NCI-H1417 (cell line): ENCODE measurements around the gene ADGRG4.
A peak's percentile ranks its signal among the peaks of the same experiment; 100 is the strongest.
"Not testable (repeated sequence)": the region's sequence is repeated elsewhere in the genome, so short reads cannot be mapped to it uniquely, and the experiment has no call there.

Experiments used
- DNase-seq, 3 experiments: peaks; one replicate each; lab custom pipeline; 2025; lab: John Stamatoyannopoulos, UW

ADGRG4 gene

DNA sequence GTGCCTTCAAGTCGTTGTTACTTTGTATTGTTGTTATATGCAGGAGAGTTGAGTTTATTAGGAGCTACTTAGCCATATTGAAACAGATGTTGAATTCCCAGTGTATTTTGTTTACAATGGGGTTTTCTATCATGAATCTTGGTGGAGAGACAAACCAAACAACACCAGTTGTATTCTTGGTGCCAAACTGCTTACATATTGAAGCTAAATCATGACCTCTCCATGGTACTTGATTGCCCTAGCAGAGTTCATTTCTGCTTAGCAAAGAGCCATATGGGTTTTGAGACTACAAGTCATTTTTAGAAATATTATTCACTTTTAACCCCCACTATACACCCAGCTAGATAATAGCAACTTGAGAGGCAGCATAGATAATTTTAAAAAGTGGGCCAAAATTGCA lies 85.4 kb downstream of the ADGRG4 start:
- no peak for DNase-seq

GRCh38 chrX:136386826-136387225 lies 86.1 kb downstream of the ADGRG4 start:
- DNase-seq = peak in 1 of 3 experiments; percentile 54

GRCh38 chrX:136387951-136388502 lies 87.3 kb downstream of the ADGRG4 start:
- DNase-seq = no peak

DNA sequence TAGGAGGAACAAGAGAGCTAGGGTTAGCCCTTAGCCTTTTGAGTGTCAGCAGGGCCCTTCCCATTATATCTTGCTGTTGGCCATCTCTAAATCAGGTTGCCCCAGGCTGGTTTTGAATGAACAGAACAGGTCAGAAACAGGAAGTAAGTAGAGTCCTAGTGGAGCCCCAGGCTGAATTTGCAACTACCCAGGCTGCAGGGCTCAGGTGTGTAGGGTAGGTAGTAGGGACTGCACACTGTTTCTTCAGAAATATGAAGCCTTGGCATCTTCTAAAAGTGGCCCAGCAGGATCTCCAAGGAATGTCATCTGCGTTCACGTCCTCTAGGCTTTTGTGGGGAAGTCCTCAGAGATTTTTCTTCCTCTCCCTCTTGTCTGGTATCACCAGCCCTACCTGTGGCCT lies 90.2 kb downstream of the ADGRG4 start:
- DNase-seq = no peak

DNA sequence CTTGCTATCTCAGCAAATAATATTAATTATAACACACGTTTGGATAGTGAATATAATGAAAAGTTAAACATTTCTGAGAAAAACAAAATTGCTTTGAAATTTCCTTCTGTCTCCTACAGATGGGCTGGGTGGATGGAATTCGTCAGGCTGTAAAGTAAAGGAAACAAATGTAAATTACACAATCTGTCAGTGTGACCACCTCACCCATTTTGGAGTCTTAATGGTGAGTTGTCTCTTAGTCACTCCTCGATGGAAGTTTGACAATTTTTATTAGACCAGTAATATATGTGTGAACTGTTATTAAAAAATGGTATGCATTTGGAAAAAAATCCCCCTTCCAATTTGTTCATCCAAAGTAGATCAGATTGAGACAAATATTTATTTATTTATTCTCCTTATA lies 94.5 kb downstream of the ADGRG4 start:
- no peak for DNase-seq

DNA sequence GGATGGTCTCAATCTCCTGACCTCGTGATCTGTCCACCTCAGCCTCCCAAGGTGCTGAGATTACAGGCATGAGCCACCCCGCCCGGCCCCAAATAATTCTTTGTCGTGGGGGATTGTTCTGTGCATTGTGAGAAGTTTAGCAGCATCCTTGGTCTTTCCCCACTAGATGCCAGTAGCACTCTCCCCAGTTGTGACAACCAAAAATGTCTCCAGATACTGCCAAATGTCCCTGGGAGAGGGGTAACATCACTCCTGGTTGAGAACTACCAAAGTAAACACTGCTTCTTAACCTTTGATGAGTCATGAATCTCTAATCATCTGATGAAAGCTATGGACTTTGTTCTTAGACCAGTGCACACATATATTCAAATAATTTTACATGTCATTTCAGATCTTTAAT lies 96.2 kb downstream of the ADGRG4 start:
- peak in 1 of 3 experiments; percentile 37 for DNase-seq

DNA sequence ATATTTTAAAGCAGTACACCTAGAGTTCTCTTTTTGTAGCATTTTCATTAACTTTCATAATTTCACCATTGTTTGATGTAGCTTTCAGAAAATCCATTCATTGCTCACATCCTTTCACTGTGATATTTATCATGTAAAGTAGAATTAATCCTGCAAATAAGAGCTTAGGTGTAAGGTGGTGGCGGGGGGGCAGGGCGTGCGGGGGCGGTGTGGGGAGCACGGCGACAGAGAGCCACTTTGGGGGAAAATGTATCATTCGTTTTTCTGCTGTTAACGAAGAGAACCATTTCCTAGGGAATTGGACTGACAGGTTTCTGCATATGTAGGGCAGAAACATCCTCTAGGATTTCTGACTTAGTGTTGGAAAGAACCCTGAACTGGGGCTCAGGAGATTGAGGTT lies 104.4 kb downstream of the ADGRG4 start:
- no peak for DNase-seq

GRCh38 chrX:136417806-136418205 lies 117.0 kb downstream of the ADGRG4 start:
- no peak for DNase-seq

- no peak for DNase-seq
Observed at GRCh38 chrX:136421338-136421737, 120.6 kb downstream of the ADGRG4 start.

DNA sequence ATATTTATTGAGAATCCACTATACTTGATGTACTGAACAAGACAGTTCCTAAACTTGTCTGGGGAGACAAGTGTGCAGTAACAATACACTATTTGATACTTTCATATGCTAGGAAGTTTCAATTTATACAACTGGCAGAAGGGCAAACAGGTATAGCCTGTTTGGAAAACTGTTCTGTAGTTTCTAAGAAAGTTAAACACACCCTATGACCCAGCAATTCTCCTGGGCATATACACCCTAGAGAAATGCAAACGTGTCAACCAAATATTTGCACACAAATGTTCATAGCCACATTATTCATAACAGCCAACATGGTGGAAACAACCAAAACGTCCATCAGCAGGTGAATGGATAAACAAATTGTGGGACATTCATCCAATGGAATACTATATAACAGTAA lies 123.0 kb downstream of the ADGRG4 start:
- no peak for DNase-seq

DNA sequence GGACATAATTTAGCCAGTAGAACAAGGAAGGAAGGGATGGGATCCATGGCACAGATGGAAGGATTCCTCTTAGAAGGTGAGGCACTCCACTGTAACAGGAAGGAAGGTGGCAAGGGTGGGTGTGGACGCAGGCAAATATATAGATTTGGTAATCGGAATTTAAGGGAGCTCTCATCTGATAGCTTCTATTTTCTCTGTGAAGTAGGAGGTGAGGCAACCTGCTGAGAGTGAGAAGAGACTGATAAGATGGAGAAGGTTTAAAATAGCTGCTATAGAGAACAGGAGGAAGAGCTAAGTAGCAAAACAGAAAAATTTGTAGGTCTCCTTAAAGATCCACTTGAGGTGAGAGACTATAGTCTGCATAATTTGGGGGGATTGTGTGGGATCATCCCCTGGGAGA lies 125.2 kb downstream of the ADGRG4 start:
- no peak for DNase-seq

DNA sequence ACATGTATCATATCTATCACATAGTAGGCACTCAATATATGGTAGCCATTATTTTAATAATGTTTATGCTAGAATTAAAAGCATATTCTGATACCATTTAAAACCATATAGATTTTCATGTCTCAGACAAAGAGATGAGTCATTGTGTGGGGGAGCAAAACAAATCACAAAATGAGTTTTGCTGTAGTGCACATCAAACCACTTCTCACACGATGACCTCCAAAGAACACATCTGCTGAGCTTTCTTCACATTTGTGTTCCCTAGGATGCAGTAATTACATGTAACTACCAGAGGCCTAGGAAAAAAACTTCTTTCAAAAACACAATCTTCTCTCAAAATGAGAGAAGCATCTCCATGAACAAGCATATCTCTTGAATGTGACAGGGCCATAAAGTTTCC lies 130.9 kb downstream of the ADGRG4 start:
- no peak for DNase-seq

GRCh38 chrX:136437774-136438173 lies 137.0 kb downstream of the ADGRG4 start:
- no peak for DNase-seq

GRCh38 chrX:136438192-136438591 lies 137.4 kb downstream of the ADGRG4 start:
- no peak for DNase-seq

GRCh38 chrX:136445674-136446073 lies 144.9 kb downstream of the ADGRG4 start:
- not testable (repeated sequence) for DNase-seq

DNA sequence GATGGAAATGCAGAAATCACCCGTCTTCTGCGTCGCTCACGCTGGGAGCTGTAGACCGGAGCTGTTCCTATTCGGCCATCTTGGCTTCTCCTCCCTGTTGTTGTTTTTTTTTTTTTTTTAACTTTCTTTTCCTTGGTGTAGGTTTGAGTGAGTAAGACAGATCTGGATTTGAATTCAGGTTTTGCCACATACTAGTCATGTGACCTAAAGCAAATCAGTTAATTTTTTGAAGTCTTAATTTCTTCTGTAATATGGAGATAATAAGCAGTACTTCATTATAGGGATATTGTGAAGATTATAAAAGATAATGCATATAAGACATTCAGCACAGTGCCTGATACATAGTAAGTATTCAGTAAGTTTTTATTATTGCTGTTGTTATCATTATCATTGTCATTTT lies 145.4 kb downstream of the ADGRG4 start:
- DNase-seq = no peak

DNA sequence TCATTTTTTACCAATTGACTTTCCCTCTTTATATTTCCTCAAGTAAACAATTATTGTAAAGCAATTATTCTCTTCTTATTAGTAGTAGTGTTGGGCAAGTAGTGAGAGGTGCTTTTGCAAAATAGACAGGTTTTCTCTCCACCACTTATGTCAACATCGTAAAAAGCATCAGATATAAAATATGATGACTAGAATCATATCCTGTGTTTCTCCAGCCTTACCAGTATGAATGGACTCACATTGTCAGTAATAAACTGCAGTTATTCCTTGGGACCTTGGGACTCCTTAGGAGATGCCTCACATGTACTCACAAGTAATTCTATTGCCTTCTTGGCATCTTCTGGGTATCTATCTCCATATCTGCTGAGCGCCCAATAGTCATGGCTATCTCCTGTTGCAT lies 146.5 kb downstream of the ADGRG4 start:
- DNase-seq = peak in 1 of 3 experiments; percentile 19

DNA sequence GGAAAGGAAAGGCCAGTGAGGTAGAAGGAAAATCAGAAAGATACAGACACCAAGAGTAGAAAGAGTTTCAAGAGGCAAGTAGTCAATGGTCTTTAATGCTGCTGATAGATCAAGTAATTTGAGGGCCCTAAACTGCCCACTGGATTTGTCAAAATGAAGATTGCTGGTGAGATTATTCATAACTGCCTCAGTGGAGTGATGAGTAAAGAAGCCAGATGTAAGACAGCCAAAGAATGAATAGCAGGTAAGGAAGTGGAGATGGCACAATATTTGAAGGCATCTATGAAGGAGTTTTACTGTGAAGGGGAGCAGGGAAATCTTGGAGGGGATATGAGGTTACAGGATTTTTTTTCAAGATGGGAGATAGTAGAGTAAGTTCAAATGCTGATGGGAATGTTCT lies 147.2 kb downstream of the ADGRG4 start:
- DNase-seq = no peak

GRCh38 chrX:136450050-136450830 lies 149.5 kb downstream of the ADGRG4 start:
- no peak for DNase-seq

- DNase-seq = no peak
Observed at GRCh38 chrX:136452614-136453013, 151.9 kb downstream of the ADGRG4 start.

- DNase-seq = no peak
Observed at GRCh38 chrX:136453114-136453513, 152.4 kb downstream of the ADGRG4 start.

GRCh38 chrX:136453771-136454170 lies 153.0 kb downstream of the ADGRG4 start:
- peak in 2 of 3 experiments; percentile 21 to 66 for DNase-seq

DNA sequence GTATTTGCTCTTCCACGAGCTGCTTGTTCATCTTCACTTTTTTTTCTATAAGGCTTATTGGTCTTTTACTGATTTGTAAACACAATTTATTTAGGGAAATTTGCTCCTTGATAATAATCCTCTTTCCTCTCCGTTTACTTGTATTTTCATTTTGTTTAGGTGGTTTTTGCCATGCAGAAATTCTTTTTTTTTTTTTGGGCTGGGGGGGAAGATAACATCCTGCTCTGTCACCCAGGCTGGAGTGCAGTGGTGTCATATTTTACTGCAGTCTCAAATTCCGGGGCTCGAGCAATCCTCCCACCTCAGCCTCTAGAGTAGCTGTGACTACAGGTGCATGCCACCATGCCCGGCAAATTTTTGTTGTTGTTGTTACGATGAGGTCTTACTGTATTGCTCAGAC lies 155.4 kb downstream of the ADGRG4 start:
- DNase-seq = no peak
